Upper lobe of left lung (tissue), 6 donors: ENCODE results near the gene MEP1B. TPM values are rescaled to one million over a fixed set of nuclear protein-coding genes. Genes with fewer than 3 reads are reported as not detected.
A peak's percentile ranks its signal among the peaks of the same experiment; 100 is the strongest.

Experiments used
- ATAC-seq, 2 donors: fragments of 200-7000 bp; cut with Tn5 transposase; one replicate each; pipeline ENCODE4 v1.9.1; 2022; ENCODE audit warnings: mild to moderate bottlenecking in 2 of 2, moderate library complexity in 2 of 2; ENCODE audit not compliant: low FRiP score in 2 of 2
- DNase-seq, 2 donors: peaks; one replicate each; pipeline ENCODE4 v3.0.0-alpha.2; 2019 to 2020
- H3K27ac ChIP-seq, 4 donors: fragments of 200-600 bp; sonication (generic); one replicate each; pipeline ENCODE4 v1.5.1; 2016 to 2019
- H3K27me3 ChIP-seq, 4 donors: fragments of 200-600 bp; sonication (generic); one replicate each; pipeline ENCODE4 v1.5.1; 2017 to 2019
- H3K36me3 ChIP-seq, 4 donors: fragments of 200-600 bp; sonication (generic); one replicate each; pipeline ENCODE4 v1.5.1; 2016 to 2019
- H3K4me1 ChIP-seq, 4 donors: fragments of 200-600 bp; sonication (generic); one replicate each; pipeline ENCODE4 v1.5.1; 2018 to 2019
- H3K4me3 ChIP-seq, 4 donors: fragments of 200-600 bp; sonication (generic); one replicate each; pipeline ENCODE4 v1.5.1; 2017 to 2019; ENCODE audit warnings: mild to moderate bottlenecking in 2 of 4, moderate library complexity in 1 of 4
- H3K9me3 ChIP-seq, 4 donors: fragments of 200-600 bp; sonication (generic); one replicate each; pipeline ENCODE4 v1.5.1; 2018 to 2019
- EP300 ChIP-seq, 4 donors: sonication (generic); formaldehyde crosslinking; IDR thresholded peaks; one replicate each; pipeline ENCODE4 v1.5.1; 2017; ENCODE audit warnings: antibody characterized with exemption in 4 of 4, control low read depth in 2 of 4
- POLR2A ChIP-seq, 4 donors: fragments of 450-650 bp; IDR thresholded peaks; one replicate each; pipeline ENCODE4 v1.5.1; 2016 to 2017; ENCODE audit warnings: antibody characterized with exemption in 4 of 4, mild to moderate bottlenecking in 2 of 4
- POLR2AphosphoS5 ChIP-seq, 2 donors: sonication (generic); formaldehyde crosslinking; IDR thresholded peaks; one replicate each; pipeline ENCODE4 v1.5.1; 2017; ENCODE audit warnings: antibody characterized with exemption in 2 of 2
- WGBS, 2 donors: methylation state at CpG; one replicate each; pipeline ENCODE4 v1.1.5; 2017 to 2018; 5-methylcytosine and 5-hydroxymethylcytosine counted together
- total RNA-seq, 6 donors: library from RNA; depleted of rRNA in 4 of 6; stranded (reverse); fragments of >200 nt in 4 of 6; gene quantifications; one replicate each; pipeline versions ENCODE4 v1.1.0 to v1.2.1, GENCODE V29; 2016 to 2021
- TF ChIP-seq, protein P1 (sequence below), 6 experiments: fragments of 450-650 bp in 4 of 6; fragments of 200-600 bp in 2 of 6; sonication (generic) in 2 of 6; IDR thresholded peaks; one replicate each; pipeline ENCODE4 v1.5.1; 2016 to 2019; ENCODE audit warnings: antibody characterized with exemption in 6 of 6
- donor health status: DM: no; HTN: no; CAD: no; lungs with moderate emphysema.
- donor health status: DM: no; HTN: yes; CAD: no; lungs with severe emphysema.

Gene MEP1B
- total RNA-seq, 6 donors from 2014 or later = not detected

DNA sequence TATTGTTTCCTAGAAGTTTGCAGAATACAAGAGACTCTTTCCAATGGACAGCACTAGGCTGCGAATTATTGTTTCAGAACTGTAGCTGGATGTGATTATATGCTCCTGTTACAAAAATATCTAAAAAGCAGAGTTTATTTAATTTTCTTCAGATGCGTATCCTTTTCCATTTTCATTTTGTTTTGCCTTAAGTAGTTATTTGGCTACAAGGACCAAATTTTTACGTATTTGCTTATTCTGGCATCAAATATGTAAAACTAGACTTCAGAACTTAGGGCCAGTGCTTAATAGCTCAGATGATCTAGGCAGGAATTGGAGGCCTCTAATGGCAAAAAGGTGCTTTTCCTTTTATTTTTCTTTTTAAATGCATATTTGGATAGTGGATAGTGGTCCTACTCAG lies 18.7 kb downstream of the MEP1B start:
- DNase-seq = no peak
- no peak for ATAC-seq
- peaks cover 0 to 6% (median 0%) of the 10 kb centered on the region in 4 donors for H3K4me1 ChIP-seq
- WGBS, 2 donors = 78 to 84% methylated on average over 3 of the region's 3 CpGs
- H3K36me3 ChIP-seq = no peaks in the 10 kb centered on the region
- H3K4me3 ChIP-seq = no peak overlapping the region
- no peak overlapping the region for H3K27ac ChIP-seq
- TF ChIP-seq, protein P1, sequence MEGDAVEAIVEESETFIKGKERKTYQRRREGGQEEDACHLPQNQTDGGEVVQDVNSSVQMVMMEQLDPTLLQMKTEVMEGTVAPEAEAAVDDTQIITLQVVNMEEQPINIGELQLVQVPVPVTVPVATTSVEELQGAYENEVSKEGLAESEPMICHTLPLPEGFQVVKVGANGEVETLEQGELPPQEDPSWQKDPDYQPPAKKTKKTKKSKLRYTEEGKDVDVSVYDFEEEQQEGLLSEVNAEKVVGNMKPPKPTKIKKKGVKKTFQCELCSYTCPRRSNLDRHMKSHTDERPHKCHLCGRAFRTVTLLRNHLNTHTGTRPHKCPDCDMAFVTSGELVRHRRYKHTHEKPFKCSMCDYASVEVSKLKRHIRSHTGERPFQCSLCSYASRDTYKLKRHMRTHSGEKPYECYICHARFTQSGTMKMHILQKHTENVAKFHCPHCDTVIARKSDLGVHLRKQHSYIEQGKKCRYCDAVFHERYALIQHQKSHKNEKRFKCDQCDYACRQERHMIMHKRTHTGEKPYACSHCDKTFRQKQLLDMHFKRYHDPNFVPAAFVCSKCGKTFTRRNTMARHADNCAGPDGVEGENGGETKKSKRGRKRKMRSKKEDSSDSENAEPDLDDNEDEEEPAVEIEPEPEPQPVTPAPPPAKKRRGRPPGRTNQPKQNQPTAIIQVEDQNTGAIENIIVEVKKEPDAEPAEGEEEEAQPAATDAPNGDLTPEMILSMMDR (IDR thresholded peaks at IDR 0.05) = no peak
- no peak for TF ChIP-seq POLR2AphosphoS5 (IDR thresholded peaks at IDR 0.05)
- TF ChIP-seq POLR2A (IDR thresholded peaks at IDR 0.05) = no peak
- no peak for TF ChIP-seq EP300 (IDR thresholded peaks at IDR 0.05)
- no peaks in the 10 kb centered on the region for H3K9me3 ChIP-seq
- H3K27me3 ChIP-seq = no peaks in the 10 kb centered on the region

DNA sequence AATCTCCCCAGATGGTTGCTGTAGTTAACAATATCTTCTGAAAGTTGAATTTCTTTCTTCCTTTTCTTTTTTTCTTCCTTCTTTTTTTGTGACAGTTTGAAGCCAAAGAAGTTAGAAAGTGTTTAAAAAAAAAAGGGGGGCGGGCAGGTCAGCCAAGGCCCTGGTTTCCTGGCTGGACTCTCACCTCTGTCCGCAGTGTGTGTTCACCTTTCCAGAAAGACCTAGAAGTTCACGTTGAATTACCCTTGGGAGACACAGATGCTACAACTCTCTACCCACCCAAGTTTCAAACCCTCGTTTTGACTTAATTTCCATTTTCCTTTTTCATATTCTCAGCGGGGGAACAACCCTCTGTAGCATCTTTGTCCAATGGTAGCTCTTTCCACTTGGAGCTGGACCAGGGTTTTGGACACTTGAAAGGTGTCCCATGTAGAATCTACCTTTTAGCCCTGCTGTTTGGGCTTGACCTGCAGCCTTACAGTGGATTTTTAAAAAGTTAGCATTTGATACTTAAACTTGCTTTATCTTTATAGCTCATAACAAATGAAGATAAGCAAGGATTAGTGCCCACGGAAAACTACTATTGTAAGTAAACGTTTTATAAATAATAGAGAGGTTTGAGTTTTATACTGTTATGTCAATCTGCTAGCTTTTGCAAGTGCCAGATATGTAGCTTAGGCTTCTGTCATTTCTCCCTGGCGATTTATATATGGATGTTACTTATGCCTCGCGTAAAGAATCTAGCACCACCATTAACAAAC lies 20.0 kb downstream of the MEP1B start:
- H3K36me3 ChIP-seq = no peaks in the 10 kb centered on the region
- H3K4me1 ChIP-seq = peaks cover 0 to 12% (median 0%) of the 10 kb centered on the region in 4 donors
- H3K4me3 ChIP-seq = no peak overlapping the region
- DNase-seq (no peak), ATAC-seq (no peak)
- no peaks in the 10 kb centered on the region for H3K27me3 ChIP-seq
- 75 to 90% methylated on average over 10 of the region's 10 CpGs for WGBS, 2 donors
- H3K9me3 ChIP-seq = no peaks in the 10 kb centered on the region
- TF ChIP-seq, protein P1 (IDR thresholded peaks at IDR 0.05) = no peak
- H3K27ac ChIP-seq = no peak overlapping the region

DNA sequence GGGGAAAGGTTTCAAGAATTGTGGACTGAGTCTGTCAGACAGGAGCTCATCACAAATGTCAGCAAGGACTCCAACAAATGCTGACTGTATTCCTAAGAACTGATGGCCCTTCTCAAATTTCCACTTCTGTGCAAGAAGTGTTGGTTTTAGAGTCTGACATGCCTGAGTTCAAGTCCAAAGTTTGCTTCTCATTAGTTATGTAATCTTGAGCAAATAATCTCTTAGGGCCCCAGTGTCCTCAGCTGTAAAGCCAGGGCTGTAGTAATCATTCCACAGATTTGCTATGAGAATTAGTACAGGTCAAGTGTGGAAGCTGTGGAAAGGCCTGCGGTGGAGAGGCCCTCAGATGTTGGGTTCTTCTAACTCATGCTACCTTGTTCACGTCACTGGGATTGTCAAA lies 23.9 kb downstream of the MEP1B start:
- no peak overlapping the region for H3K4me3 ChIP-seq
- H3K4me1 ChIP-seq = peaks cover 0 to 12% (median 0%) of the 10 kb centered on the region in 4 donors
- H3K27ac ChIP-seq = no peak overlapping the region
- H3K36me3 ChIP-seq = no peaks in the 10 kb centered on the region
- no peaks in the 10 kb centered on the region for H3K27me3 ChIP-seq
- WGBS, 2 donors = 67 to 68% methylated on average over 2 of the region's 2 CpGs
- peak; percentile 48 to 78 for ATAC-seq
- peak in 1 of 2 donors; percentile 47 for DNase-seq
- no peaks in the 10 kb centered on the region for H3K9me3 ChIP-seq
- TF ChIP-seq EP300 (IDR thresholded peaks at IDR 0.05) (no peak), POLR2AphosphoS5 (IDR thresholded peaks at IDR 0.05) (no peak), POLR2A (IDR thresholded peaks at IDR 0.05) (no peak)
- TF ChIP-seq, protein P1 (IDR thresholded peaks at IDR 0.05) = no peak

DNA sequence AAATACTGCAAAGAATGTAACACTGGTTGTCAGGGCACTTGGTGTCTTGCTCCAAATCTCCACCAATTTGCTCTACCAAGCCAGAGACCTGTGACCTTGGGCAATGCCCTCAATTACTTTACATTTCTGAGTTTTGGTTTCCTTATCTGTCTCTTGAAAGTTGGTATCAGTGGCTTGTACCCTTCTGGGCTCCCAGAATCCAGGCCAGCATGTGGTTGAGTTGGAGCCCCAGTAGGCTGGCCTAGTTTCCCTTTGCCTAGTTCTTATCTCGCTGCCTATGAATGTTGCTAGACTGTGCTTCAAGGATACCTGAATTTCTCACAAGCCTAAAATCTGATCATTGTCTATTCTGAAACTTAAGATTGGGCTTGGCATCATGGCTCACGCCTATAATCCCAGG lies 26.6 kb downstream of the MEP1B start:
- Histone ChIP-seq H3K27ac (no peak overlapping the region), H3K9me3 (no peaks in the 10 kb centered on the region), H3K36me3 (no peaks in the 10 kb centered on the region), H3K4me3 (no peak overlapping the region), H3K4me1 (peaks cover 0 to 12% (median 0%) of the 10 kb centered on the region in 4 donors), H3K27me3 (no peaks in the 10 kb centered on the region)
- TF ChIP-seq POLR2AphosphoS5 (IDR thresholded peaks at IDR 0.05) = no peak
- TF ChIP-seq, protein P1 (IDR thresholded peaks at IDR 0.05) = no peak
- no peak for TF ChIP-seq POLR2A (IDR thresholded peaks at IDR 0.05)
- no peak for TF ChIP-seq EP300 (IDR thresholded peaks at IDR 0.05)
- DNase-seq = no peak
- WGBS, 2 donors = 93 to 100% methylated on average over 2 of the region's 2 CpGs
- ATAC-seq = no peak
